GM12878 (cell line): ENCODE results near the gene RPS6KA3.

Experiments used
- BHLHE40 ChIP-seq, 2 experiments: fragments of 450-650 bp in 1 of 2; IDR thresholded peaks; 2 replicates each; pipeline ENCODE4 v1.6.1; 2011 to 2017; ENCODE audit warnings: low read depth in 2 of 2, borderline replicate concordance in 1 of 2, improper control_type of control experiment in 1 of 2, low read length in 1 of 2, mild to moderate bottlenecking in 1 of 2
- EZH2 ChIP-seq: IDR thresholded peaks from 2 replicates; pipeline ENCODE4 v1.6.1; 2012; ENCODE audit warnings: low read depth, mild to moderate bottlenecking, control low read depth, inconsistent platforms, low read length, borderline replicate concordance; ENCODE audit not compliant: control insufficient read depth
- JUND ChIP-seq: IDR thresholded peaks from 2 replicates; pipeline ENCODE4 v1.6.1; 2012; ENCODE audit warnings: low read depth, mild to moderate bottlenecking, low read length, improper control_type of control experiment, moderate library complexity
- MTA2 ChIP-seq: fragments of 450-650 bp; IDR thresholded peaks from 2 replicates; pipeline ENCODE4 v1.6.1; 2016; ENCODE audit warnings: low read depth, mild to moderate bottlenecking, moderate library complexity
- NFIC ChIP-seq: IDR thresholded peaks from 2 replicates; pipeline ENCODE4 v1.6.1; 2012; ENCODE audit warnings: low read depth, mild to moderate bottlenecking, inconsistent platforms, low read length, moderate library complexity
- POLR2AphosphoS5 ChIP-seq: IDR thresholded peaks from 2 replicates; pipeline ENCODE4 v1.6.1; 2011; ENCODE audit warnings: mild to moderate bottlenecking, low read length, inconsistent platforms
- RFX5 ChIP-seq: IDR thresholded peaks from 2 replicates; pipeline ENCODE4 v1.6.1; 2011; ENCODE audit warnings: low read depth, low read length, improper control_type of control experiment
- RUNX3 ChIP-seq: IDR thresholded peaks from 2 replicates; pipeline ENCODE4 v1.6.1; 2012; ENCODE audit warnings: low read length, inconsistent platforms
- TCF7 ChIP-seq: IDR thresholded peaks from 2 replicates; pipeline ENCODE4 v1.6.1; 2014; ENCODE audit warnings: antibody characterized with exemption, borderline replicate concordance
- ZNF274 ChIP-seq: IDR thresholded peaks from one replicate; pipeline ENCODE4 v1.8.0; 2011; ENCODE audit not compliant: insufficient read length, insufficient read depth
- TF ChIP-seq, protein P1 (sequence below): IDR thresholded peaks from 2 replicates; pipeline ENCODE4 v1.6.1; 2012; ENCODE audit warnings: low read depth, low read length, improper control_type of control experiment
- TF ChIP-seq, protein P2 (sequence below), 3 experiments: IDR thresholded peaks in 2 of 3; conservative IDR thresholded peaks in 1 of 3; 2 replicates each; pipeline ENCODE4 v1.5.1; 2011; ENCODE audit warnings: low read depth in 3 of 3, low read length in 3 of 3, mild to moderate bottlenecking in 3 of 3, control low read depth in 2 of 3, moderate library complexity in 2 of 3, inconsistent platforms in 1 of 3, mixed read lengths in 1 of 3; ENCODE audit not compliant: control insufficient read depth in 2 of 3, insufficient read depth in 1 of 3; ENCODE audit errors: extremely low read depth in 1 of 3
- TF ChIP-seq, protein P3 (sequence below): IDR thresholded peaks from 2 replicates; pipeline ENCODE4 v1.6.1; 2012; ENCODE audit warnings: low read depth, low read length, improper control_type of control experiment

DNA sequence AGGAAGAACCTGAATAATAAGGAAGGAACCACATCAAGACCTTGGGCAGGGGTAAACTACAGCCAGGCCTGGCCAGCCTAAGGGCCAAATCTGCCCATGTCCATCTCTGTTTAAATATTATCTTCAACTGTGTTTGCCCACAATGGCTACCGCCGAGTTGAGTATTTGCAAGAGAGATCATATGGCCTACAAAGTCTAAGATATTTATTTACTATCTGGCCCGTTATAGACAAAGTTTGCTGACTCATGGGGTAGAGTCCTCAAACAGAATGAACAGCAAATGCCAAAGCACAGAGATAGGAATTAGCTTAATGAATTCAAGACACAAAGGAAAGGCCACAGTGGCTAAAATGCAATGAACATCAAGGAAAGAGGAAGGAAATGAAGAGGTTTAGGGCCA is 44.8 kb downstream of the RPS6KA3 start:
- TF ChIP-seq, protein P1, sequence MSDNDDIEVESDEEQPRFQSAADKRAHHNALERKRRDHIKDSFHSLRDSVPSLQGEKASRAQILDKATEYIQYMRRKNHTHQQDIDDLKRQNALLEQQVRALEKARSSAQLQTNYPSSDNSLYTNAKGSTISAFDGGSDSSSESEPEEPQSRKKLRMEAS = no peak
- TF ChIP-seq NFIC = no peak
- TF ChIP-seq, protein P2, sequence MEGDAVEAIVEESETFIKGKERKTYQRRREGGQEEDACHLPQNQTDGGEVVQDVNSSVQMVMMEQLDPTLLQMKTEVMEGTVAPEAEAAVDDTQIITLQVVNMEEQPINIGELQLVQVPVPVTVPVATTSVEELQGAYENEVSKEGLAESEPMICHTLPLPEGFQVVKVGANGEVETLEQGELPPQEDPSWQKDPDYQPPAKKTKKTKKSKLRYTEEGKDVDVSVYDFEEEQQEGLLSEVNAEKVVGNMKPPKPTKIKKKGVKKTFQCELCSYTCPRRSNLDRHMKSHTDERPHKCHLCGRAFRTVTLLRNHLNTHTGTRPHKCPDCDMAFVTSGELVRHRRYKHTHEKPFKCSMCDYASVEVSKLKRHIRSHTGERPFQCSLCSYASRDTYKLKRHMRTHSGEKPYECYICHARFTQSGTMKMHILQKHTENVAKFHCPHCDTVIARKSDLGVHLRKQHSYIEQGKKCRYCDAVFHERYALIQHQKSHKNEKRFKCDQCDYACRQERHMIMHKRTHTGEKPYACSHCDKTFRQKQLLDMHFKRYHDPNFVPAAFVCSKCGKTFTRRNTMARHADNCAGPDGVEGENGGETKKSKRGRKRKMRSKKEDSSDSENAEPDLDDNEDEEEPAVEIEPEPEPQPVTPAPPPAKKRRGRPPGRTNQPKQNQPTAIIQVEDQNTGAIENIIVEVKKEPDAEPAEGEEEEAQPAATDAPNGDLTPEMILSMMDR (IDR thresholded peaks at IDR 0.05 in 2 of 3, conservative IDR thresholded peaks at IDR 0.05 in 1 of 3; ENCODE audit: control insufficient read depth in 2 of 3, extremely low read depth in 1 of 3, insufficient read depth in 1 of 3, low read depth in 3 of 3, low read length in 3 of 3) = no peak
- TF ChIP-seq RFX5 = no peak
- no peak for TF ChIP-seq TCF7
- TF ChIP-seq BHLHE40 (IDR thresholded peaks at IDR 0.05; ENCODE audit: borderline replicate concordance in 1 of 2, low read depth in 2 of 2, low read length in 1 of 2) = no peak
- no peak for TF ChIP-seq JUND
- TF ChIP-seq, protein P3, sequence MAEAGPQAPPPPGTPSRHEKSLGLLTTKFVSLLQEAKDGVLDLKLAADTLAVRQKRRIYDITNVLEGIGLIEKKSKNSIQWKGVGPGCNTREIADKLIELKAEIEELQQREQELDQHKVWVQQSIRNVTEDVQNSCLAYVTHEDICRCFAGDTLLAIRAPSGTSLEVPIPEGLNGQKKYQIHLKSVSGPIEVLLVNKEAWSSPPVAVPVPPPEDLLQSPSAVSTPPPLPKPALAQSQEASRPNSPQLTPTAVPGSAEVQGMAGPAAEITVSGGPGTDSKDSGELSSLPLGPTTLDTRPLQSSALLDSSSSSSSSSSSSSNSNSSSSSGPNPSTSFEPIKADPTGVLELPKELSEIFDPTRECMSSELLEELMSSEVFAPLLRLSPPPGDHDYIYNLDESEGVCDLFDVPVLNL = no peak
- TF ChIP-seq EZH2 = no peak
- no peak for TF ChIP-seq POLR2AphosphoS5
- TF ChIP-seq RUNX3 = no peak
- TF ChIP-seq MTA2 = no peak
- TF ChIP-seq ZNF274 = no peak
